Measurements from ENCODE around the gene GRK6.

GRK6 gene

DNA sequence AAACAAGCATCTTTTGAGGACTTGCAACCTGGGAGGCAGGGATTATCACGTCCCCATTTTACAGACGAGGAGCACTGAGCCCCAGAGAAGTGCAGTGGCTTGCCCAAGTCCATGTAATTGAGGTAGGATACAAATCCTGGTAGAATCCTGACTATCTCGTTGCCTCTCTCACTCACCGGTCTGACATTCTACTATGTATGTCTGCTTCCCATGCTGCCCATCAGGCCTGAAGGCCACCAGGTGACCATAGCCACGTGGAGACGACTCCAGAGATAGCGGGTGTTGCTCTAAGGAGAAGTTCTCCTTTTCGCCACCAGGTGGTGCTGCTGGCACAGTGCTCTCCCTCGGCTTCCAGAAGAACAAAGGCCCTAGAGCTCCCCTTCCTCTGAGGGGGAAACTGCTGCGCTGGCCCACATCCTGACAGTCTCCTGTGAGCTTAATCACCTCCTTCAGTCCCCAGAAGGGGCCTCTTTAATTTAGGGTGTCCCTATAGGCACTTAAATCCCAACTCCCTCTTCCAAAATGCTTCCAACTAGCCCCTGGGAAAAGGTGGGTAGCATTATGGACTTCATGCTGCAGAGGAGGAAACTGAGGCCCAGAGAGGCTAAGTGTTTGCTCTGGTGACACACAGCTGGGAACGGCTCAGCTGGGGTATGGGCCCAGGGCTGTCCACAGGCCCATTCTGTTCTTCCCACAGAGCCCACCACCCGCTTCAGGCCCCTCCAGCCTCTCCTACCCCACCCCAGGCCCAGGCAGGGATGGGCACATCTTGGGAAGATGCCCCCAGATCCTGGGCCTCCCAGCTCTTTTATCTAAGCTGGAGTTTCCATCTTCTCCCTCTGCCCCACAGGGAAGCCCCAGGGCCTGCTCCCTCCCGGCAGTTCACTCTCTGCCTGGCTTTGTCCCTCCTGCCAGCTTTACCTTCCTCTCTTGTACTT is 35.8 kb upstream of the GRK6 start:
- Histone ChIP-seq H4K20me1 (ENCODE audit: insufficient read depth, low read length) (no peaks in the 10 kb centered on the region), H3K27me3 (replicated peaks; ENCODE audit: insufficient read depth, low read length) (peaks cover 24% of the 10 kb centered on the region), H3K79me2 (ENCODE audit: low read length) (no peaks in the 10 kb centered on the region), H3K27ac (ENCODE audit: low read length) (no peak overlapping the region), H3K9me3 (replicated peaks; ENCODE audit: insufficient read depth, low read length) (no peaks in the 10 kb centered on the region), H3F3A (ENCODE audit: insufficient read depth, low read length) (no peaks in the 10 kb centered on the region), H3K4me1 (ENCODE audit: low read length) (no peaks in the 10 kb centered on the region), H2AFZ (ENCODE audit: low read length) (no peak overlapping the region), H3K4me2 (ENCODE audit: low read depth, low read length) (no peak overlapping the region), H3K9me2 (replicated peaks; ENCODE audit: insufficient read depth, low read length) (no peaks in the 10 kb centered on the region), H3K36me3 (replicated peaks; ENCODE audit: insufficient read depth, low read length) (no peaks in the 10 kb centered on the region), H3K4me3 (ENCODE audit: low read length) (no peak overlapping the region), H3K9ac (ENCODE audit: low read length) (no peak overlapping the region)
- peak; percentile 80 for DNase-seq
- TF ChIP-seq EZH2phosphoT487 (IDR thresholded peaks at IDR 0.05; ENCODE audit: low read length), result no peak
- TF ChIP-seq CTCF (IDR thresholded peaks at IDR 0.05; ENCODE audit: low read length), result peak; percentile 95

- H3K27me3 ChIP-seq (replicated peaks; ENCODE audit: insufficient read depth, low read length), result peaks cover 36% of the 10 kb centered on the region
- no peak for DNase-seq
- no peak overlapping the region for H3K9ac ChIP-seq (ENCODE audit: low read length)
- no peak overlapping the region for H2AFZ ChIP-seq (ENCODE audit: low read length)
- H3K27ac ChIP-seq (ENCODE audit: low read length), result no peak overlapping the region
- no peaks in the 10 kb centered on the region for H3F3A ChIP-seq (ENCODE audit: insufficient read depth, low read length)
- H3K4me3 ChIP-seq (ENCODE audit: low read length), result no peak overlapping the region
- H3K9me2 ChIP-seq (replicated peaks; ENCODE audit: insufficient read depth, low read length), result no peaks in the 10 kb centered on the region
- no peaks in the 10 kb centered on the region for H3K79me2 ChIP-seq (ENCODE audit: low read length)
- TF ChIP-seq CTCF (IDR thresholded peaks at IDR 0.05; ENCODE audit: low read length) (no peak), EZH2 (optimal IDR thresholded peaks at IDR 0.05; ENCODE audit: low read depth, low read length) (no peak), EZH2phosphoT487 (IDR thresholded peaks at IDR 0.05; ENCODE audit: low read length) (no peak)
- no peaks in the 10 kb centered on the region for H3K36me3 ChIP-seq (replicated peaks; ENCODE audit: insufficient read depth, low read length)
- H3K9me3 ChIP-seq (replicated peaks; ENCODE audit: insufficient read depth, low read length), result no peaks in the 10 kb centered on the region
- H3K4me1 ChIP-seq (ENCODE audit: low read length), result no peaks in the 10 kb centered on the region
- no peaks in the 10 kb centered on the region for H4K20me1 ChIP-seq (ENCODE audit: insufficient read depth, low read length)
- H3K4me2 ChIP-seq (ENCODE audit: low read depth, low read length), result no peak overlapping the region
These were observed 33.7 kb upstream of the GRK6 start for GRCh38 chr5:177392765-177393164.

DNA sequence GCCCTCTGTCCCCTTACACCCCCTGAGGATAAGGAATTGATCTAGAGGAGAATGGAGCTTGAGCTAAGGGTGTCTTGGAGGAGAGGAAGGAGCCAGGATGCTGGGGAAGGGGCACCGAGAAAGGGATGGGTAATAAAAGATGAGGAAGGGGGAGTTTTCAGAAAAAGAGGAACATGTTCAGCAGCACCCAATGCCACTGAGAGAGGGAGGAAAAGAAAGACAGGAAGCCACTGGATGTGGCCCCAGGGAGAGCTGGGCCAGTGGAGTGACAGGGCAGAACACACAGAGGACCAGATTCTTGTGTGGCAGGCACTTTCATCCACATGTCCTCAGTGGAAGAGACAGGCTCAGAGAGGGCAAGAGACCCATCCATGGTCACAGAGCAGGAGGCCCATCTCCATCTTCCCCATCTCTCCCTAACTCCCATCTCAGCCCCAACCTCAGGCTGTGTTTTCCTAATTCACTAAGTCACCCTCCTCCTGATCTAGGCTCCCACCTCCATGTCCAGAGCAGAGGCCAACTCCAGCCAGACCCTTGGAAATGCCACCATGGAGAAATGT is 33.2 kb upstream of the GRK6 start:
- Histone ChIP-seq H4K20me1 (ENCODE audit: insufficient read depth, low read length) (no peaks in the 10 kb centered on the region), H2AFZ (ENCODE audit: low read length) (no peak overlapping the region), H3K27me3 (replicated peaks; ENCODE audit: insufficient read depth, low read length) (peaks cover 41% of the 10 kb centered on the region), H3F3A (ENCODE audit: insufficient read depth, low read length) (no peaks in the 10 kb centered on the region), H3K4me3 (ENCODE audit: low read length) (no peak overlapping the region), H3K27ac (ENCODE audit: low read length) (no peak overlapping the region), H3K4me2 (ENCODE audit: low read depth, low read length) (no peak overlapping the region), H3K4me1 (ENCODE audit: low read length) (no peaks in the 10 kb centered on the region), H3K9me2 (replicated peaks; ENCODE audit: insufficient read depth, low read length) (no peaks in the 10 kb centered on the region), H3K36me3 (replicated peaks; ENCODE audit: insufficient read depth, low read length) (no peaks in the 10 kb centered on the region), H3K9ac (ENCODE audit: low read length) (no peak overlapping the region), H3K79me2 (ENCODE audit: low read length) (no peaks in the 10 kb centered on the region), H3K9me3 (replicated peaks; ENCODE audit: insufficient read depth, low read length) (no peaks in the 10 kb centered on the region)
- no peak for DNase-seq
- TF ChIP-seq EZH2phosphoT487 (IDR thresholded peaks at IDR 0.05; ENCODE audit: low read length) (no peak), CTCF (IDR thresholded peaks at IDR 0.05; ENCODE audit: low read length) (no peak), EZH2 (optimal IDR thresholded peaks at IDR 0.05; ENCODE audit: low read depth, low read length) (no peak)
